Activated naive CD8-positive, alpha-beta T cell (primary cell): ENCODE results near the gene TMEM187.
A peak's percentile ranks its signal among the peaks of the same experiment; 100 is the strongest.
"Not testable (repeated sequence)": the region's sequence is repeated elsewhere in the genome, so short reads cannot be mapped to it uniquely, and the experiment has no call there.

Experiments used
- H3K27ac Mint-ChIP-seq: one replicate; pipeline ENCODE4 v1.8.0; 2021; ENCODE audit warnings: mixed read lengths
- H3K27me3 Mint-ChIP-seq: one replicate; pipeline ENCODE4 v1.8.0; 2021; ENCODE audit warnings: mixed read lengths
- H3K36me3 Mint-ChIP-seq: one replicate; pipeline ENCODE4 v1.8.0; 2021; ENCODE audit warnings: mixed read lengths
- H3K4me1 Mint-ChIP-seq: one replicate; pipeline ENCODE4 v1.8.0; 2021; ENCODE audit warnings: low read depth, mixed read lengths
- H3K4me3 Mint-ChIP-seq: one replicate; pipeline ENCODE4 v1.8.0; 2021; ENCODE audit warnings: mild to moderate bottlenecking, mixed read lengths
- H3K9me3 Mint-ChIP-seq: one replicate; pipeline ENCODE4 v1.8.0; 2021; ENCODE audit warnings: low read depth, mixed read lengths

TMEM187 gene

GRCh38 chrX:153969904-153970356 is 2.6 kb upstream of the TMEM187 start:
- no peaks in the 10 kb centered on the region for H3K9me3 Mint-ChIP-seq
- peak overlapping the region; percentile 76 for H3K27ac Mint-ChIP-seq
- peak overlapping the region; percentile 100 for H3K4me3 Mint-ChIP-seq
- H3K4me1 Mint-ChIP-seq: peaks cover 48% of the 10 kb centered on the region
- no peaks in the 10 kb centered on the region for H3K27me3 Mint-ChIP-seq
- no peaks in the 10 kb centered on the region for H3K36me3 Mint-ChIP-seq

GRCh38 chrX:153970357-153971123 is 2.0 kb upstream of the TMEM187 start:
- Mint-ChIP-seq H3K9me3 (no peaks in the 10 kb centered on the region), H3K27me3 (no peaks in the 10 kb centered on the region), H3K27ac (peak overlapping the region; percentile 100), H3K36me3 (no peaks in the 10 kb centered on the region), H3K4me1 (peaks cover 45% of the 10 kb centered on the region), H3K4me3 (peak overlapping the region; percentile 100)

- Mint-ChIP-seq H3K4me1 (peaks cover 47% of the 10 kb centered on the region), H3K36me3 (no peaks in the 10 kb centered on the region), H3K4me3 (peak overlapping the region; percentile 100), H3K27me3 (no peaks in the 10 kb centered on the region), H3K9me3 (no peaks in the 10 kb centered on the region), H3K27ac (peak overlapping the region; percentile 100)
These were observed 1.5 kb upstream of the TMEM187 start for GRCh38 chrX:153971124-153971449.

- no peaks in the 10 kb centered on the region for H3K27me3 Mint-ChIP-seq
- H3K9me3 Mint-ChIP-seq: no peaks in the 10 kb centered on the region
- H3K27ac Mint-ChIP-seq: peak within 1 kb of the TSS; percentile 100
- H3K4me3 Mint-ChIP-seq: peak within 1 kb of the TSS; percentile 100
- peaks cover 40% of the 10 kb centered on the region for H3K4me1 Mint-ChIP-seq
- H3K36me3 Mint-ChIP-seq: no peaks in the 10 kb centered on the region
These were observed 845 bp upstream of the TMEM187 start, which contains the start of gene HCFC1 for GRCh38 chrX:153971450-153972367. Gene HCFC1, minus strand, starts transcription at chrX:153971818. Its CDS starts 978 bp downstream, at chrX:153970840.

- Mint-ChIP-seq H3K27me3 (no peaks in the 10 kb centered on the region), H3K4me3 (peak overlapping the region; percentile 94), H3K4me1 (peaks cover 24% of the 10 kb centered on the region), H3K27ac (peak overlapping the region; percentile 98), H3K36me3 (no peaks in the 10 kb centered on the region), H3K9me3 (no peaks in the 10 kb centered on the region)
These were observed 811 bp downstream of the TMEM187 start for GRCh38 chrX:153973127-153974002.

- Mint-ChIP-seq H3K9me3 (no peaks in the 10 kb centered on the region), H3K36me3 (no peaks in the 10 kb centered on the region), H3K27me3 (no peaks in the 10 kb centered on the region), H3K27ac (peak overlapping the region; percentile 98), H3K4me3 (peak overlapping the region; percentile 94), H3K4me1 (peaks cover 23% of the 10 kb centered on the region)
These were observed 1.6 kb downstream of the TMEM187 start for GRCh38 chrX:153974003-153974725.

GRCh38 chrX:153974726-153975286 is 2.3 kb downstream of the TMEM187 start:
- H3K9me3 Mint-ChIP-seq: no peaks in the 10 kb centered on the region
- H3K4me1 Mint-ChIP-seq: peaks cover 22% of the 10 kb centered on the region
- peak overlapping the region; percentile 98 for H3K27ac Mint-ChIP-seq
- H3K36me3 Mint-ChIP-seq: no peaks in the 10 kb centered on the region
- no peaks in the 10 kb centered on the region for H3K27me3 Mint-ChIP-seq
- peak overlapping the region; percentile 7 for H3K4me3 Mint-ChIP-seq

GRCh38 chrX:153980394-153980793 is 7.8 kb downstream of the TMEM187 start:
- H3K4me1 Mint-ChIP-seq: peaks cover 41% of the 10 kb centered on the region
- peak overlapping the region; percentile 88 for H3K27ac Mint-ChIP-seq
- H3K27me3 Mint-ChIP-seq, H3K36me3 Mint-ChIP-seq, H3K9me3 Mint-ChIP-seq: not testable (repeated sequence)
- H3K4me3 Mint-ChIP-seq: peak overlapping the region; percentile 59

GRCh38 chrX:153981231-153981630 is 8.7 kb downstream of the TMEM187 start:
- Mint-ChIP-seq H3K27ac (peak overlapping the region; percentile 92), H3K27me3 (no peaks in the 10 kb centered on the region), H3K36me3 (no peaks in the 10 kb centered on the region), H3K4me3 (peak overlapping the region; percentile 73), H3K9me3 (no peaks in the 10 kb centered on the region), H3K4me1 (peaks cover 38% of the 10 kb centered on the region)

- Mint-ChIP-seq H3K4me3 (peak overlapping the region; percentile 73), H3K27ac (peak overlapping the region; percentile 96), H3K36me3 (no peaks in the 10 kb centered on the region), H3K27me3 (no peaks in the 10 kb centered on the region), H3K4me1 (peaks cover 38% of the 10 kb centered on the region), H3K9me3 (no peaks in the 10 kb centered on the region)
These were observed 9.4 kb downstream of the TMEM187 start for GRCh38 chrX:153981771-153982533.

GRCh38 chrX:153983321-153983801 is 10.8 kb downstream of the TMEM187 start:
- H3K4me1 Mint-ChIP-seq: peaks cover 40% of the 10 kb centered on the region

GRCh38 chrX:153984351-153985178 is 12.0 kb downstream of the TMEM187 start:
- H3K27ac Mint-ChIP-seq: peak overlapping the region; percentile 96
- no peaks in the 10 kb centered on the region for H3K36me3 Mint-ChIP-seq
- H3K27me3 Mint-ChIP-seq: no peaks in the 10 kb centered on the region
- no peaks in the 10 kb centered on the region for H3K9me3 Mint-ChIP-seq
- peak overlapping the region; percentile 86 for H3K4me3 Mint-ChIP-seq
- peaks cover 44% of the 10 kb centered on the region for H3K4me1 Mint-ChIP-seq

More at GRCh38 chrX:153983321-153983801, 10.8 kb downstream of the TMEM187 start:
- H3K9me3 Mint-ChIP-seq: no peaks in the 10 kb centered on the region
- H3K4me3 Mint-ChIP-seq: peak overlapping the region; percentile 67
- H3K27me3 Mint-ChIP-seq: no peaks in the 10 kb centered on the region
- peak overlapping the region; percentile 96 for H3K27ac Mint-ChIP-seq
- H3K36me3 Mint-ChIP-seq: no peaks in the 10 kb centered on the region
